HepG2 (cell line): ENCODE data around the gene PTGES3. TPM values are rescaled to one million over a fixed set of nuclear protein-coding genes. Genes with fewer than 3 reads are reported as not detected.

Experiments used
- ATAC-seq: fragments of 200-7000 bp; cut with Tn5 transposase; 3 replicates; pipeline ENCODE4 v1.9.1; 2020; ENCODE audit warnings: mild to moderate bottlenecking, moderate library complexity
- BruUV-seq: library from RNA; stranded (reverse); fragments of 400-500 nt; replicated peaks from 2 replicates; lab custom pipeline; 2021; lab: Mats Ljungman, UMichigan
- CTCF ChIA-PET: fragments of 300-600 bp; formaldehyde crosslinking; extraction: SDS; loops from one replicate; lab custom pipeline; 2021; ENCODE audit warnings: low total read pairs, inconsistent platforms, low intra/inter-chr PET ratio; lab: Yijun Ruan, JAX
- POLR2A ChIA-PET: fragments of 350-600 bp; sonication (Branson Sonifier 250); formaldehyde crosslinking; loops from one replicate; lab custom pipeline; 2020; ENCODE audit warnings: antibody characterized with exemption, inconsistent platforms; lab: Yijun Ruan, JAX
- DNase-seq: peaks from one replicate; pipeline ENCODE4 v3.0.0-alpha.2; 2015; ENCODE audit warnings: low spot score
- FAIRE-seq: peaks from 3 replicates; lab custom pipeline; 2011; peaks lifted over from hg19 to GRCh38; lab: Jason Lieb, UNC
- H2AFZ ChIP-seq: one replicate; pipeline ENCODE4 v1.6.1; 2011; ENCODE audit warnings: low read length, inconsistent platforms
- H3K27ac ChIP-seq: fragments of 300-600 bp; 3 replicates; pipeline ENCODE4 v1.8.0; 2011; ENCODE audit warnings: mixed run types, mild to moderate bottlenecking, mixed read lengths, low read length, inconsistent platforms; ENCODE audit not compliant: insufficient read depth; ENCODE audit errors: extremely low read length
- H3K27me3 ChIP-seq, 2 experiments: fragments of 200-600 bp in 1 of 2; 2 replicates in 1 of 2; 3 replicates in 1 of 2; pipeline versions ENCODE4 v1.6.0 to v1.8.0; 2011; ENCODE audit warnings: low read length in 2 of 2, mild to moderate bottlenecking in 2 of 2, moderate library complexity in 2 of 2, inconsistent platforms in 1 of 2; ENCODE audit not compliant: insufficient read depth in 2 of 2, control insufficient read depth in 1 of 2
- H3K36me3 ChIP-seq, 2 experiments: fragments of 200-600 bp in 1 of 2; replicated peaks in 1 of 2; 2 replicates in 1 of 2; 3 replicates in 1 of 2; pipeline versions ENCODE4 v1.5.1 to v1.8.0; 2011; ENCODE audit warnings: low read length in 2 of 2, inconsistent platforms in 1 of 2; ENCODE audit not compliant: insufficient read depth in 2 of 2, control insufficient read depth in 1 of 2
- H3K4me1 ChIP-seq: 2 replicates; pipeline ENCODE4 v1.5.1; 2012; ENCODE audit warnings: low read length, inconsistent platforms; ENCODE audit not compliant: insufficient read depth
- H3K4me2 ChIP-seq: 2 replicates; pipeline ENCODE4 v1.6.0; 2011; ENCODE audit warnings: low read depth, low read length, inconsistent platforms
- H3K4me3 ChIP-seq, 3 experiments: fragments of 200-600 bp in 1 of 3; sonication (generic), shearing (Covaris generic) in 1 of 3; replicated peaks in 1 of 3; 2 replicates each; pipeline ENCODE4 v1.5.1; 2011 to 2016; ENCODE audit warnings: low read length in 3 of 3, inconsistent platforms in 2 of 3, low read depth in 2 of 3, mild to moderate bottlenecking in 2 of 3, control low read depth in 1 of 3, mixed read lengths in 1 of 3; ENCODE audit not compliant: insufficient read depth in 1 of 3
- H3K79me2 ChIP-seq: one replicate; pipeline ENCODE4 v1.6.1; 2011; ENCODE audit warnings: low read length, inconsistent platforms; ENCODE audit not compliant: insufficient read depth
- H3K9ac ChIP-seq: 2 replicates; pipeline ENCODE4 v1.6.0; 2011; ENCODE audit warnings: mild to moderate bottlenecking, low read depth, low read length, inconsistent platforms; ENCODE audit not compliant: insufficient read depth
- H3K9me3 ChIP-seq: 2 replicates; pipeline ENCODE4 v1.5.1; 2012; ENCODE audit warnings: mild to moderate bottlenecking, low read length
- H4K20me1 ChIP-seq: 2 replicates; pipeline ENCODE4 v1.6.0; 2011; ENCODE audit warnings: inconsistent platforms, mild to moderate bottlenecking, low read length, moderate library complexity; ENCODE audit not compliant: insufficient read depth
- AGO2 ChIP-seq: fragments of 200-400 bp; formaldehyde crosslinking; optimal IDR thresholded peaks from 2 replicates; pipeline ENCODE3; 2017; ENCODE audit warnings: mild to moderate bottlenecking, low read depth, low read length, moderate library complexity
- CEBPZ ChIP-seq: IDR thresholded peaks from 2 replicates; pipeline ENCODE4 v1.6.1; 2012; ENCODE audit warnings: low read length, improper control_type of control experiment
- POLR2A ChIP-seq, 2 experiments: IDR thresholded peaks; 2 replicates each; pipeline ENCODE4 v1.6.1; 2011; ENCODE audit warnings: low read depth in 2 of 2, low read length in 2 of 2, mild to moderate bottlenecking in 1 of 2, moderate library complexity in 1 of 2; ENCODE audit not compliant: insufficient read depth in 1 of 2
- RBM22 ChIP-seq: fragments of 200-400 bp; formaldehyde crosslinking; optimal IDR thresholded peaks from 2 replicates; pipeline ENCODE3; 2017; ENCODE audit warnings: mild to moderate bottlenecking, low read length, moderate library complexity
- TBX2 ChIP-seq: sonication (generic); formaldehyde crosslinking; IDR thresholded peaks from 2 replicates; pipeline ENCODE4 v1.5.0; 2020; ENCODE audit warnings: missing genetic modification reagents, mild to moderate bottlenecking, borderline replicate concordance
- ZNF7 ChIP-seq: IDR thresholded peaks from 2 replicates; pipeline ENCODE4 v1.6.1; 2016; ENCODE audit warnings: missing biosample characterization, missing genetic modification reagents
- WGBS: methylation state at CpG from one replicate; pipeline ENCODE4 v1.1.6; 2017; ENCODE audit warnings: low lambda C conversion rate; 5-methylcytosine and 5-hydroxymethylcytosine counted together
- in situ Hi-C: cut with HindIII; loops from 2 replicates; pipeline ENCODE4 v1.10.0; 2017; ENCODE audit warnings: low pct_unique_long_range_greater_than_20kb; ENCODE audit not compliant: extremely low pct_ligation_motif_present
- intact Hi-C: fragments of 100-400 bp; cut with micrococcal nuclease; formaldehyde crosslinking; loops from one replicate; pipeline ENCODE4 v1.10.0; 2022; ENCODE audit not compliant: unreplicated experiment
- polyA plus RNA-seq, 8 experiments: library from polyadenylated mRNA; depleted of rRNA in 3 of 8; stranded (reverse) in 7 of 8; unstranded in 1 of 8; fragments of >200 nt; fragmentation: Illumina TruSeq in 4 of 8; extraction: Trizol in 4 of 8; gene quantifications; 2 replicates each; pipeline versions ENCODE4 v1.2.1 to v1.2.3, GENCODE V29; 2011 to 2016; ENCODE audit warnings: low read depth in 4 of 8, missing spikeins in 1 of 8, mixed read lengths in 1 of 8; ENCODE audit not compliant: insufficient read depth in 1 of 8
- total RNA-seq, 5 experiments: library from RNA; depleted of rRNA; stranded (reverse); fragments of >200 nt; fragmentation: Illumina TruSeq; extraction: Trizol; gene quantifications; 2 replicates each; pipeline ENCODE4 v1.2.3, GENCODE V29; 2016; ENCODE audit warnings: low read depth in 1 of 5

PTGES3 gene
- total and polyA plus RNA-seq, 2 of the 13 experiments (the other 11 are each of a cell fraction or from before 2014, with no cell fraction given): 54.4 to 159 TPM

GRCh38 chr12:56716458-56716857, 28.4 kb upstream of the PTGES3 start:
- no peak for DNase-seq
- Histone ChIP-seq H3K9ac (no peak overlapping the region), H3K27me3 (no peaks in the 10 kb centered on the region), H3K79me2 (peaks cover 51% of the 10 kb centered on the region), H2AFZ (no peak overlapping the region), H3K4me3 (no peak overlapping the region), H3K4me1 (peaks cover 35% of the 10 kb centered on the region), H3K9me3 (no peaks in the 10 kb centered on the region), H3K4me2 (no peak overlapping the region), H3K36me3 (peaks cover 41 to 75% of the 10 kb centered on the region in 2 experiments), H3K27ac (no peak overlapping the region), H4K20me1 (peaks cover 62% of the 10 kb centered on the region)
- intact Hi-C loops: no loop called here
- CTCF ChIA-PET: no interaction called here
- no TSS peak for BruUV-seq
- 100% methylated on average over 1 of the region's 1 CpG for WGBS
- POLR2A ChIA-PET: interaction anchor here (1.0 to 2.5 kb wide), 3 partner anchors 9 to 28 kb away, joined by 3 to 10 read pairs (median 8); partner anchors contain the start of genes NACA and PTGES3
- no peak for ATAC-seq
- in situ Hi-C loops: no loop called here
- TF ChIP-seq CEBPZ (no peak), AGO2 (peak; percentile 34)
- FAIRE-seq: no peak

GRCh38 chr12:56715798-56716197, 27.7 kb upstream of the PTGES3 start:
- no peak for DNase-seq
- H3K9ac ChIP-seq: no peak overlapping the region
- no peak overlapping the region for H3K4me2 ChIP-seq
- H2AFZ ChIP-seq: no peak overlapping the region
- H3K27me3 ChIP-seq: no peaks in the 10 kb centered on the region
- TF ChIP-seq POLR2A (IDR thresholded peaks at IDR 0.05; ENCODE audit: insufficient read depth in 1 of 2, low read depth in 2 of 2, low read length in 2 of 2): 0 out of 4 replicates have a peak, but pooled peaks of 1 of the 2 experiments have one; percentile 15
- no peak for TF ChIP-seq TBX2
- TF ChIP-seq RBM22: peak; percentile 15
- no peak for TF ChIP-seq ZNF7
- no peak for FAIRE-seq
- intact Hi-C loops: no loop called here
- peaks cover 55% of the 10 kb centered on the region for H4K20me1 ChIP-seq
- no peak overlapping the region for H3K27ac ChIP-seq
- peaks cover 45% of the 10 kb centered on the region for H3K79me2 ChIP-seq
- in situ Hi-C loops: no loop called here
- ATAC-seq: no peak; the same call in 2 of the 3 replicates
- peaks cover 28% of the 10 kb centered on the region for H3K4me1 ChIP-seq
- H3K36me3 ChIP-seq: peaks cover 38 to 68% of the 10 kb centered on the region in 2 experiments
- 98% methylated on average over 8 of the region's 8 CpGs for WGBS
- H3K9me3 ChIP-seq: no peaks in the 10 kb centered on the region
- no TSS peak for BruUV-seq
- ChIA-PET CTCF (no interaction called here), POLR2A (interaction anchor here (1.5 to 2.5 kb wide), 2 partner anchors 10 to 28 kb away, joined by 8 to 10 read pairs; partner anchors contain the start of genes NACA and PTGES3)
- H3K4me3 ChIP-seq: no peak overlapping the region
